Measurements from ENCODE around the gene PLXNA1. TPM values are rescaled to one million over a fixed set of nuclear protein-coding genes. Genes with fewer than 3 reads are reported as not detected.

Gene PLXNA1
- total RNA-seq, 2 donors from 2014 or later, result 13.7 to 16.4 TPM

DNA sequence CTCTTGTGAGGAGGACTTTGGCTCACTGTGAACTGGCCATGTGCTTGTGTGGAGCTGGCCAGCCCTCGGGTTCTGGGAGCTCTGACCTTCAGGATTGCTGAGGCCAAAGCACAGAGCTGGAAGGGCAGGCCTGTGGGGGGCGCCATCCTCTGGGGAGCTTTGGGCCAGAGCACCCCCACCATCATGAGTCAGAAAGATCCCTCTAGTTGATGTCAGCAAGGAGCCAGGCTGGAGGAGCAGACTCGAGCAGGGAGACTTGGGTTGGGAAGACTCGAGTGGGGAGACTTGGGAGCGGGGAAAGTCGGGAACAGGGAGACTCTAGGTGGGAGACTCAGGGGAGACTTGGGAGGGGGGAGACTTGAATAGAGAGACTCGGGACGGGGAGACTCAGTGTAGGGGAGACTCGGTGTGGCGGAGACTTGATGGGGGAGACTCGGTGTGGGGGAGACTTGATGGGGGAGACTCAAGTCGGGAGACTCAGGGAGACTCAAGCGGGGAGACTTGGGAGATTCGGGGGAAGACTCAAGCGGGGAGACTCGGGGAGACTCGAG lies 37.7 kb upstream of the PLXNA1 start:
- peaks cover 11% of the 10 kb centered on the region for H3K4me1 Mint-ChIP-seq
- ATAC-seq, result no peak
- H3K4me3 Mint-ChIP-seq, result no peak overlapping the region
- peaks cover 12% of the 10 kb centered on the region for H3K36me3 Mint-ChIP-seq (ENCODE audit: low read depth)
- H3K27me3 Mint-ChIP-seq, result no peaks in the 10 kb centered on the region
- DNase-seq, result no peak
- peak overlapping the region; percentile 68 for H3K27ac Mint-ChIP-seq
- no peaks in the 10 kb centered on the region for H3K9me3 ChIP-seq (ENCODE audit: control insufficient read depth, low read length, poor library complexity, severe bottlenecking)

DNA sequence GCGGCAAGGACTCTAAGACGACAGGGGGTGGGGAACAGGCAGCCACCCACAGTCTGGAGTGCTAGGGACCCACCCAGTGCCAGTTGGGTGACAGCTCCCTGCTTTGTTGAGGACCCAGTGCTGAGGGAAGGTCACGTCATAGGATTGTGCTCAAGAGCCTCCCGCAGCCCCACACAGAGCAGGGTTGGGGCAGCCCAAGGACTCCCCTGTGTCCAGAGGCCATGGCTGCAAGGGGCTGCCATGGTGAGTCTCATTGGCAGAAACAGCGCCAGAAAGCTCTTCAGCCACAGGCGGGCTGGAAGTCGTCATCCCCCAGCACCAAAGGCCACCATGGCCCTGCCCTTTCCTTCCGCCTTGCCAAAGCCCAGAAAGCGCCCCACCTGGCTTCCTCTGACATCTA lies 37.0 kb upstream of the PLXNA1 start:
- H3K4me1 Mint-ChIP-seq, result peaks cover 11% of the 10 kb centered on the region
- no peaks in the 10 kb centered on the region for H3K27me3 Mint-ChIP-seq
- no peak overlapping the region for H3K27ac Mint-ChIP-seq
- no peaks in the 10 kb centered on the region for H3K9me3 ChIP-seq (ENCODE audit: control insufficient read depth, low read length, poor library complexity, severe bottlenecking)
- no peak overlapping the region for H3K4me3 Mint-ChIP-seq
- peaks cover 12% of the 10 kb centered on the region for H3K36me3 Mint-ChIP-seq (ENCODE audit: low read depth)
- DNase-seq, result no peak
- no peak for ATAC-seq

DNA sequence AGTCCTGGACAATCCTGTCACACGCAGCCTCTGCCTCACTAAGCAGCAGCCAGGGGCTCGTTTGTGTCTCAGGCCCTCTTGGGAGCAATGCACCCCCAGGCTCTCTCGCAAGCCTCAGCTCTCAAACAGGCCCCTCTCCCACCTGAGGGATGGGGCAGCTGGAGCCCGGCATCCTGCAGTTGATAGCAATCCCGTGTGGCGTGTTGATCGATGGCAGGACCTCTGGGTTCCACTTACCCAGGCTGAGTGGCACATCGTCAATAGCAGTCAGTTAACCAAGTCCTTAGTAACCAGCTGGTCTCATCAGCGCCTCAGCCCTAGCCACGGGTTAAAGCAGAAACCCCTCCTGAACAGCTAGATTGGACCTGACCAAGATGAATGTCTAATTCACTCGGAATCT lies 36.5 kb upstream of the PLXNA1 start:
- no peaks in the 10 kb centered on the region for H3K9me3 ChIP-seq (ENCODE audit: control insufficient read depth, low read length, poor library complexity, severe bottlenecking)
- peaks cover 11% of the 10 kb centered on the region for H3K4me1 Mint-ChIP-seq
- no peak overlapping the region for H3K27ac Mint-ChIP-seq
- no peak for ATAC-seq
- DNase-seq, result no peak
- H3K4me3 Mint-ChIP-seq, result no peak overlapping the region
- peaks cover 12% of the 10 kb centered on the region for H3K36me3 Mint-ChIP-seq (ENCODE audit: low read depth)
- H3K27me3 Mint-ChIP-seq, result no peaks in the 10 kb centered on the region

DNA sequence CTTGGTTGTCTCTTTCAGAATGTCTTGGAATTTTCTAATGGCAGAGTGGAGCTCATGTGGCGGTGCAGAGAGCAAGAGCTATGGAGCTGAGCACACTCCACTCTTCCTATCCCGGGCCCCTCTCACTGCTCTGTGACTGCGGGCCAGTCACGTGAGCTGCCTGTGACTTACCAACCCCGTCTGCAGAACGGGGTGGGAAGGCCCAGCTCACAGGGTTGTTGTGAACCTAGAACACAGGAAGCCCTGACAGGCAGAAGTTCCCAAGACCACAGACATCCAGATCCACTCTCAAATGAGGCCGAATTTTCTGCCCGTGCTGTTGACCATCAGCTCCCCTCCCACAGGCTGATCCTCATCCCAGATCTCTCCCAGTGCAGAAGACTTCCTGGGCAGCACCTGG lies 35.5 kb upstream of the PLXNA1 start:
- DNase-seq (no peak), ATAC-seq (peak; percentile 50)
- Mint-ChIP-seq H3K27ac (no peak overlapping the region), H3K4me1 (peaks cover 11% of the 10 kb centered on the region), H3K36me3 (ENCODE audit: low read depth) (peaks cover 9% of the 10 kb centered on the region), H3K4me3 (no peak overlapping the region), H3K27me3 (no peaks in the 10 kb centered on the region)
- no peaks in the 10 kb centered on the region for H3K9me3 ChIP-seq (ENCODE audit: control insufficient read depth, low read length, poor library complexity, severe bottlenecking)

DNA sequence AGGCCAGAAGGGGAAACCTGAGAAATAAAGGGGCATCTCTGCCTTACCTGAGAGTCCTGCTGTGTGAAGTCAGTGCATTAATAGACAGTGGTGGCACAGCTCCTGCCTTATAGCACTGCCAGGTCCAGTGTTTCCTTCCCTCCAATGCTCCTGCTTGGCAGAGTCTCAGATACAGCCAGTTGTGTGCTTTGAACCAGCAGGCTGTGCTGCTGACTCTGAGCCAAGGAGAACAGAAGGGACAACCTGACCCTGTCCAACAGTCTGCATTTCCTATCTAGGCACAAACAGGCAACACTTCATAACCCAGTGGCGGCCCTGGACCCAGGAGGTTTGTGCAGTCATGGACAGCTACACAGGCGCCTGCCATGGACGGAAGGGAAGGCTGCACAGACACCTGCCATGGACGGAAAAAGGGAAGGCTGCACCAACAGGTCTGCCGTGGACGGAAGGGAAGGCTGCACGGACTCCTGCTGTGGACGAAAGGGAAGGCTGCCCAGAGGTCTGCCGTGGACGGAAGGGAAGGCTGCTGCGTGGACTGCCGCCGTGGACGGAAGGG lies 33.9 kb upstream of the PLXNA1 start:
- peaks cover 6% of the 10 kb centered on the region for H3K36me3 Mint-ChIP-seq (ENCODE audit: low read depth)
- peaks cover 8% of the 10 kb centered on the region for H3K4me1 Mint-ChIP-seq
- no peak overlapping the region for H3K27ac Mint-ChIP-seq
- no peak overlapping the region for H3K4me3 Mint-ChIP-seq
- no peaks in the 10 kb centered on the region for H3K9me3 ChIP-seq (ENCODE audit: control insufficient read depth, low read length, poor library complexity, severe bottlenecking)
- no peaks in the 10 kb centered on the region for H3K27me3 Mint-ChIP-seq
- ATAC-seq, result no peak
- no peak for DNase-seq

DNA sequence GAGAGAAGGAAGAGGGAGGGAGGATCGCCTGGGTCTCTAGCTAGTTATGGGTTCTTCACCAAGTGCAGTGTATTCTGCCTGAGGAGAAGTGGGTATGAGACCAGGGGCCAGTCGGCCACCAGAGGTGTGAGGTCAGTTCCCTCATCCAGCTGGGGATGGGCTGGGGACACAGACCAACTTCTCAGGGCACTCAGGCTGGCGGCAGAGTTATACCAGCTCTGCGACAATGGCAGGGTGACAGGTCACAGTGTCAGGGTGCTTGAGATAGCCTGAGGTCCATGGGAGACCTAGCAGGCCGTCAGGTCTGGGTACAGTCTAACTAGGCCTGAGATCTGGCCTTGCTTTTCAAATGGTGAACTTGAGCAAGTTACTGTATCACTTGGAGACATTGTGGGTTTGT lies 31.4 kb upstream of the PLXNA1 start:
- Mint-ChIP-seq H3K4me1 (peaks cover 6% of the 10 kb centered on the region), H3K27me3 (no peaks in the 10 kb centered on the region), H3K36me3 (ENCODE audit: low read depth) (peaks cover 3% of the 10 kb centered on the region), H3K27ac (no peak overlapping the region), H3K4me3 (no peak overlapping the region)
- H3K9me3 ChIP-seq (ENCODE audit: control insufficient read depth, low read length, poor library complexity, severe bottlenecking), result no peaks in the 10 kb centered on the region
- ATAC-seq (no peak), DNase-seq (no peak)

DNA sequence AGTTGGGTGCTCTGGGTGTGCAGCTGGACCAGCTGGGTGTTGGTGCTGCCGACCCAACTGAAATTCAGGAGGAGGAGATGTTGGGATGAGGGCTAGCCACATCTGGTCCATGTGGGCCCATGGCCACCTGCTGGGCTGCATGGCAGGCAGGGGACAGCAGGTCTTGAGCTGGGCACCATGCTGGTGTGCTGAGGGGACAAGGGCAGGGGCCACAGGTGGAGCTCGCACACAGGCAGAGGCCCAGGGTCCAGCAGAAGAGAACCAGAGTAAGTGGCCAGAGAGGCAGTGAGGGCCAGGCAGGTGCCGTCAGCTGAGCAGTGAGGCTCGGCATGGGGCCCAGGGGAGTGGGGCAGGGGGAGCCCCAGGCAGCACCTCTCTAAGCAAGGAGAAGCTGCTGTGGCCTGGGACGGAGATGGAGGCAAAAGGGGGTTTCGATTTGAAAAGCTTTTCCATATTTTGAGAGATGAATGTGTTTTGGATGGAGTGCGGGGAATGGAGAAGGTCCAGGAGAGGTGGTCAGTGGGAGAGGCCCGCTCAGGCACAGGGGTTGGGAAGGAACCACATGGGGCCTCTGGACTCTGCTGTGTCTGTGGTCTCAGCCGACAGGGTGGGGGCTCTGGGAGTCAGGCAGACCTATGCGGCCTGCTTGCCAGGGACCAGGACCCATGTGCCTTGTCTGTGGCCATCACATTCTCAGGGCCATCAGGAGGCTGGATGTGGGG lies 30.5 kb upstream of the PLXNA1 start:
- H3K9me3 ChIP-seq (ENCODE audit: control insufficient read depth, low read length, poor library complexity, severe bottlenecking), result no peaks in the 10 kb centered on the region
- ATAC-seq (no peak), DNase-seq (no peak)
- Mint-ChIP-seq H3K36me3 (ENCODE audit: low read depth) (no peaks in the 10 kb centered on the region), H3K4me3 (no peak overlapping the region), H3K27ac (no peak overlapping the region), H3K27me3 (no peaks in the 10 kb centered on the region), H3K4me1 (peaks cover 4% of the 10 kb centered on the region)

DNA sequence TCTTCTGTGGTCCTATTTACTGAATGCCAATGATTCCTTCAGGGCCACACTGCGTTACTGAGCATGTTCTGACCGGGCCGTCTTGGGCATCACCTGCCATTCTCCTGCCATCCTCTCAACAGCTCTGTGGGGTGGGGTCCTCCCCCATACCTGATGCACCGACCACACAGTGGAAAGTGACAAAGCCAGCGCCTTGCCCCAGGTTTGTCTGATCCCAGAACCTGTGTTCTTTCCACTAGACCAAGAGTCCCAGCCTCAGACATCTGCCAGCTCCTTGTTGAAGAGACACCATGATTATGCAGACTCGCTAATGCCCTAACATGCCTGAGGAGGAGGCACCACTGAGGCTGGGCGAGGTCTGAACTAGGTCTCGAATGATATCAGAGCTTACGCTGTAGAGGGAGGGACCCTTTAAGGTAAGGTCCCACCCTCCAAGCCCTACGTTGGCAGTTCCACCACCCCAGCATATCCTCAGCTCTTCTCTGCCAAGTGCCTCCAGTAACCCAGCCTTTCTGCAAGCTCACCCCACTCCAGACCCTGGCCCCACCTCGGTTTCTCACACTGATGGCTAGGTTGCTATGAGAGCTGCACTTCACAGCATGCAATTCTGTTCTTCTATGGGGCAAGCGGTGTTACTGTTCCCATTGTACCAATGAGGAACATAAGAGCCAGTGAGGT lies 29.8 kb upstream of the PLXNA1 start:
- Mint-ChIP-seq H3K27ac (no peak overlapping the region), H3K4me1 (peaks cover 4% of the 10 kb centered on the region)
- no peak for ATAC-seq

DNA sequence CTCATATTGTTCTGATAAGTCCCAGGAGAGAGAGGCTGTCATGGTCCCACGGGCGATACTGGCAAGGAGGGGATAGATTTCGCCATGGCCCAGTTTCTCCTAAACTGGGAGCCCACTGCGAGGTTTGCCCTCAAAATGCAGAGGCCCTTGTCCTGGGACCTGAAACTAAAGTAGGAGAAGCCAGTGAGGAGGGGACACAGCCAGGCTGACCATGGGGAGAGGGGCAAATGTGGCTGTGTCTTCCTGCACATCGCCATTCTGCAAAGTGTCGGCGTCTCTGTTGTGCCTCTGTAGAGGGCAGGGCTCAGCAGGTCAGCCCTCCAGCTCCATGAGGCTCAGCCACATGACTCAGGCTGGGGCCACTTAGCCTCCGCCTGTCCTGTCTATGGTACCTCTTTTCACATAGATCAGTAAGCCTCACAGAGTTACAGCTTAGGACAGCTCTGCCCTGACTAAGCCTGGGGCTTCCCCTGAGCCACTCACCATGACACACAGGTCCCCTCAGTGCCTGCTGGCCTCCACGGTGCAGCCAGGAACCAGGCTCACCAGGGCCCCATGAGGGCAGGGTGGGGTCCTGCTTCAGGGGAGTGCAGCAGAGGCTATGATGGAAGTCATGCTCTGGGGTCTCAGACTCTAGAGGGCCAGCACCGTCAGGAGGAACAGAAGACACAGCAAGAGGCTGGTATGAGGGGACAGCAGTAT lies 28.6 kb upstream of the PLXNA1 start:
- Mint-ChIP-seq H3K4me3 (no peak overlapping the region), H3K27ac (no peak overlapping the region)
- peak; percentile 54 for ATAC-seq

More for the DNA sequence above, 29.8 kb upstream of the PLXNA1 start:
- Mint-ChIP-seq H3K27me3 (no peaks in the 10 kb centered on the region), H3K36me3 (ENCODE audit: low read depth) (no peaks in the 10 kb centered on the region), H3K4me3 (no peak overlapping the region)
- no peaks in the 10 kb centered on the region for H3K9me3 ChIP-seq (ENCODE audit: control insufficient read depth, low read length, poor library complexity, severe bottlenecking)
- no peak for DNase-seq

DNA sequence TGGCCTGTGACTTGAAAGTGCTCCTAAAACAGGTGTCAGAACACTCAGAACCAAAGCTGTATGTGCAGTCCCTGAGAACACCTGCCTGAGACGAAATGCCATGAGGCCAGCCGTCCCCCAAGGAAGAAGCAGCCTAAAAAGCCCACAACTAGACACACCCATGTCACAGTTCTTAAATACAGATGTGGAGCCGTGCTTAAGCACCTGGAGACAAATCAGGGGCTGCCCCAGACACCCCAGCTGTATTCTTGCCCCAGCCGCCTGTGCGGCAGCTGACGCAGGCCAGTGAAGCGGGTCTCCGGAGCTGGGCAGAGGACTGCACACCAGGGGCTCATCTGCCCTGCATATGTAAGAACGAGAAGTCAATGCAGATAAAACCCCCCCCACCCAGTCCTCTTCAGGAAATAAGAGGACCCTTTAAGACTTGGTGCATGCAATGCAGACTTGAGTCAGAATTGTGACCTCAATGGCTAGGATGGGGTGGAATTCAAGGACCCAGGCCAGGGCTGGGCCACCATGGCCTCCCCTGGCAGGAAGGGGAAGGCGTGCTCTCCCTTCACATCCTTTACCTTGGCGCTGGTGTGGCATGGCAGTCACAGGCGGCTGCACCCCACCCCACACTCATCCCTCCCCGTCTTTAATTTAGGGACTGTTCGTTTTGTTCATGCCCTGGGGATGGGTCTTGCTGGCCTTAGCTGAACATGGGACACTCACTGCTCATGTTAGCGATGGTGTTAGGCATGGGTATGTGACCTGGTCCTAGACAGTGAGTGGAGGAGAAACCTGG lies 27.7 kb upstream of the PLXNA1 start:
- no peak for DNase-seq
- H3K9me3 ChIP-seq (ENCODE audit: control insufficient read depth, low read length, poor library complexity, severe bottlenecking), result no peaks in the 10 kb centered on the region
- peak; percentile 79 for ATAC-seq
- Mint-ChIP-seq H3K4me3 (no peak overlapping the region), H3K4me1 (peaks cover 4% of the 10 kb centered on the region), H3K27me3 (no peaks in the 10 kb centered on the region), H3K36me3 (ENCODE audit: low read depth) (no peaks in the 10 kb centered on the region), H3K27ac (no peak overlapping the region)

More for the DNA sequence above, 28.6 kb upstream of the PLXNA1 start:
- no peaks in the 10 kb centered on the region for H3K27me3 Mint-ChIP-seq
- H3K36me3 Mint-ChIP-seq (ENCODE audit: low read depth), result no peaks in the 10 kb centered on the region
- DNase-seq, result no peak
- no peaks in the 10 kb centered on the region for H3K9me3 ChIP-seq (ENCODE audit: control insufficient read depth, low read length, poor library complexity, severe bottlenecking)
- peaks cover 4% of the 10 kb centered on the region for H3K4me1 Mint-ChIP-seq

DNA sequence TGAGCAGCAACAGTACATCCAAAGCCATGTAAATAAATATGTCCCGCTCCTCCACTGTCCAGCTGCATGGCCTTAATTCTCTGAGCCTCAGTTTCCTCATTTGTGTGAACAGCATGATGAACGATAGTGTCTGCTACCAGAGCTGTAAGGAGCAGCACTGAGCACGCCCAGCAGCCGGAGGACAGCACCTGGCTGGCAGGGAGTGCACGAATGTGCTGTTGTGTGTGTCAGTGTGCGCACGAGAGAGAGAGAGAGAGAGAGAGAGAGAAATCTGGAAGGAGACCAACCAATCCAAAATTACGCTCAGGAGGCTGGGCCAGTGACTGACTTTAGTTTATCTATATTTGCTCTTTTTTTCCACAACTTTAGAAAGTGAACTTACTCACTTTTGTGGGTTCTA lies 26.6 kb upstream of the PLXNA1 start:
- Mint-ChIP-seq H3K4me3 (no peak overlapping the region), H3K4me1 (peaks cover 4% of the 10 kb centered on the region), H3K27ac (no peak overlapping the region), H3K36me3 (ENCODE audit: low read depth) (no peaks in the 10 kb centered on the region), H3K27me3 (no peaks in the 10 kb centered on the region)
- ATAC-seq, result no peak
- no peak for DNase-seq
- H3K9me3 ChIP-seq (ENCODE audit: control insufficient read depth, low read length, poor library complexity, severe bottlenecking), result no peaks in the 10 kb centered on the region

DNA sequence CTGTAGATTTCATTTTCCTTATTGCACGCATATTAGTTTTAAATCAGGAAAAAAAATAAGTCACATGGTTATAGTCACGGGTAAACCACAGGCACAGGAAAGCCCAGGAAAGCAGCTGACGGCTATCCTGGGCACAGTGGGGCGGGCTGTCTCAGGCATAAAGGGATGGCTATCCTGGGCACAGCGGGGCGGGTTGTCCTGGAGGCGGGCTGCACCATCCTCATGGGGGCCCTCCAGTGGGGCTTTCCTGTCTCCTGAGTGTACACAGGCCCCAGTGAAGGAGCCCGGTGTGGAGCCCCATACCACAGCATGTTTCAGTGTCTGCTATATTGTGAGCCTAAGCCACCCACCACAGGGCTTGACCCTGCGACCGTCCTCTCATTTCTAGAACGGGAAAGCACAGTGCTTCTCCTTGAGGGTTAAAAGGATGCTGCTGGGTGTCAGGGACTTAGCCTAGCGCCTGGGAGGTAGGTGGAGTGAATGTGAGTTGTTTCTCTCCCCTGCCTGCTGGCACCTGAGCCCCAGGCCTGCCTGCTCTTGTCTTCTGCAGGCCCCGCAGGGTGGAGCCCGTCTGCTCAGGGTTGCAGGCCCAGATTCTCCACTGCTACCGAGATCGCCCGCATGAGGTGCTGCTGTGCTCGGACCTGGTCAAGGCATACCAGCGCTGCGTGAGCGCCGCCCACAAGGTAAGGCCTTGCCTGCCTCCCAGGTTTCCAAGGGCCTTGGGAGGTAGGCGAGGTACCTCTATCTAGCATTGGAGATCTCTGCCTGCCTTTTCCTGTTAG lies 25.9 kb upstream of the PLXNA1 start:
- Mint-ChIP-seq H3K27me3 (no peaks in the 10 kb centered on the region), H3K27ac (no peak overlapping the region), H3K4me1 (peaks cover 4% of the 10 kb centered on the region), H3K36me3 (ENCODE audit: low read depth) (no peaks in the 10 kb centered on the region), H3K4me3 (no peak overlapping the region)
- no peak for ATAC-seq
- H3K9me3 ChIP-seq (ENCODE audit: control insufficient read depth, low read length, poor library complexity, severe bottlenecking), result no peaks in the 10 kb centered on the region
- DNase-seq, result no peak
